ENCODE data around the gene STRIP2. TPM values are rescaled to one million over a fixed set of nuclear protein-coding genes. Genes with fewer than 3 reads are reported as not detected.

The STRIP2 gene
- total RNA-seq, 1 experiment from 2014 or later: 10.8 TPM

DNA sequence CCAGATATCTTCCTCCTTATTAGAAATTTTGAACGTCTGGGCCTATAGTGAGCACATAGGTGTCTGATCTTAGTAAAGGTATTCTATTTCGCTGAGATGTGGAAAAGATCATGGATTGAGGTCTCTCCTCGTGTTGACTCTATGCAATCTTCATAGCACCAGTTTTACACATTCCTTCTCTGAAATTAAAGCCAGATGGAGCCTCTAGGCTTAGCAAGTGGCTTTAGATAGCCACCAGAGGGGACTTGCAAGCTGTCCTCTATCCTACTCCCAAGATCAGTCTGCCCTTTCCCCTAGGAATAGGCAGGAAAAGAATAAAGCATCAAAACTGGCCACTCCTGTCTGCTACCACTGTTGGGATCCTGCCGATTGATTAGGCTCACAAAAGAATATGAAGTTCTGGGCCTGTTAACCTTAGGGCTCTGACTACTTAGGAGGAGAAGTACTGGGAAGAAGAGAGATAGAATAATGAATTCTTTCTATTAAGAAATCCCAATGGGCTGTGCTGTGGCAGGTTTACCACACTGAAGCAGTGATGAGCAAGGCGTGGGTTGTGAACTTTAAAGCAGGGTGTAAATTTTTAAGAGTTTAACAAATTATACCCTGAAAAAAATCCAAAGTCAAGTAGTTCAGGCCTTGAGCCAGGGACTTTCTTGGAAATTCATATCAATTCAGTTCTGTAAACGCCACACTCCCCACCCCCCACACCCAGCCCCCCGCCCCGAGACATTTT lies 2.2 kb upstream of the STRIP2 start:
- Histone ChIP-seq H3K9me3 (ENCODE audit: control insufficient read depth in 1 of 2, insufficient read depth in 1 of 2, low read depth in 1 of 2, low read length in 2 of 2) (no peaks in the 10 kb centered on the region), H3K9ac (ENCODE audit: low read length) (no peak overlapping the region), H3K4me2 (ENCODE audit: low read length) (no peak overlapping the region), H3K4me1 (ENCODE audit: control insufficient read depth in 1 of 2, insufficient read depth in 2 of 2, low read length in 2 of 2) (peaks cover 3 to 19% of the 10 kb centered on the region in 2 experiments; a peak in 2 of 4 replicates), H2AFZ (ENCODE audit: low read depth, low read length, poor library complexity, severe bottlenecking) (no peak overlapping the region), H3K36me3 (ENCODE audit: control insufficient read depth in 1 of 2, insufficient read depth in 2 of 2, low read length in 2 of 2) (no peaks in the 10 kb centered on the region), H3K4me3 (replicated peaks in 1 of 2; ENCODE audit: low read depth in 1 of 2, low read length in 2 of 2) (no peak overlapping the region), H3K27me3 (ENCODE audit: insufficient read depth, low read length) (no peaks in the 10 kb centered on the region), H3K9me2 (ENCODE audit: insufficient read depth) (no peaks in the 10 kb centered on the region), H3K27ac (ENCODE audit: low read depth, low read length) (no peak overlapping the region), H4K20me1 (ENCODE audit: insufficient read depth) (no peaks in the 10 kb centered on the region), H3K79me2 (ENCODE audit: insufficient read depth, low read length) (peaks cover 4% of the 10 kb centered on the region; the same call in 1 of the 2 replicates)
- ATAC-seq (no peak), DNase-seq (ENCODE audit: low read depth, low spot score) (no peak)
- ChIA-PET POLR2A (no interaction called here), CTCF (no interaction called here), RAD21 (ENCODE audit: low non-redundant PET in 1 of 2, low total read pairs in 2 of 2, uncharacterized antibody in 2 of 2, unreplicated experiment in 2 of 2) (no interaction called here)
- BruUV-seq (replicated peaks): no TSS peak
- TF ChIP-seq FOSL1 (IDR thresholded peaks at IDR 0.05; ENCODE audit: low read depth) (no peak), MAX (IDR thresholded peaks at IDR 0.05) (no peak), SP1 (IDR thresholded peaks at IDR 0.05; ENCODE audit: low read depth) (no peak), ZBTB33 (IDR thresholded peaks at IDR 0.05; ENCODE audit: extremely low read depth, insufficient replicate concordance, low read length) (no peak), POLR2AphosphoS5 (IDR thresholded peaks at IDR 0.05; ENCODE audit: low read depth, low read length) (no peak), CBX3 (IDR thresholded peaks at IDR 0.05; ENCODE audit: low read depth) (no peak), YY1 (IDR thresholded peaks at IDR 0.05; ENCODE audit: extremely low read depth, insufficient replicate concordance, low read depth, low read length) (no peak), ELF1 (IDR thresholded peaks at IDR 0.05; ENCODE audit: borderline replicate concordance, low read depth) (no peak), JUND (IDR thresholded peaks at IDR 0.05) (no peak), EGR1 (IDR thresholded peaks at IDR 0.05; ENCODE audit: low read depth) (no peak), ZNF274 (IDR thresholded peaks at IDR 0.05; ENCODE audit: low read depth, low read length) (no peak), SIN3A (IDR thresholded peaks at IDR 0.05; ENCODE audit: low read depth) (no peak), POLR2A (IDR thresholded peaks at IDR 0.05; ENCODE audit: borderline replicate concordance, extremely low read depth, insufficient read depth, insufficient read length) (no peak), SRF (IDR thresholded peaks at IDR 0.05; ENCODE audit: low read depth) (no peak), EZH2phosphoT487 (IDR thresholded peaks at IDR 0.05; ENCODE audit: borderline replicate concordance) (no peak), ZFX (IDR thresholded peaks at IDR 0.05) (no peak), RAD21 (IDR thresholded peaks at IDR 0.05; ENCODE audit: low read depth) (no peak)
- TF ChIP-seq, protein P1, sequence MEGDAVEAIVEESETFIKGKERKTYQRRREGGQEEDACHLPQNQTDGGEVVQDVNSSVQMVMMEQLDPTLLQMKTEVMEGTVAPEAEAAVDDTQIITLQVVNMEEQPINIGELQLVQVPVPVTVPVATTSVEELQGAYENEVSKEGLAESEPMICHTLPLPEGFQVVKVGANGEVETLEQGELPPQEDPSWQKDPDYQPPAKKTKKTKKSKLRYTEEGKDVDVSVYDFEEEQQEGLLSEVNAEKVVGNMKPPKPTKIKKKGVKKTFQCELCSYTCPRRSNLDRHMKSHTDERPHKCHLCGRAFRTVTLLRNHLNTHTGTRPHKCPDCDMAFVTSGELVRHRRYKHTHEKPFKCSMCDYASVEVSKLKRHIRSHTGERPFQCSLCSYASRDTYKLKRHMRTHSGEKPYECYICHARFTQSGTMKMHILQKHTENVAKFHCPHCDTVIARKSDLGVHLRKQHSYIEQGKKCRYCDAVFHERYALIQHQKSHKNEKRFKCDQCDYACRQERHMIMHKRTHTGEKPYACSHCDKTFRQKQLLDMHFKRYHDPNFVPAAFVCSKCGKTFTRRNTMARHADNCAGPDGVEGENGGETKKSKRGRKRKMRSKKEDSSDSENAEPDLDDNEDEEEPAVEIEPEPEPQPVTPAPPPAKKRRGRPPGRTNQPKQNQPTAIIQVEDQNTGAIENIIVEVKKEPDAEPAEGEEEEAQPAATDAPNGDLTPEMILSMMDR (IDR thresholded peaks at IDR 0.05 in 2 of 3, conservative IDR thresholded peaks at IDR 0.05 in 1 of 3; ENCODE audit: borderline replicate concordance in 1 of 3, insufficient read depth in 1 of 3, low read depth in 2 of 3, low read length in 2 of 3): no peak
- TF ChIP-seq, protein P2, sequence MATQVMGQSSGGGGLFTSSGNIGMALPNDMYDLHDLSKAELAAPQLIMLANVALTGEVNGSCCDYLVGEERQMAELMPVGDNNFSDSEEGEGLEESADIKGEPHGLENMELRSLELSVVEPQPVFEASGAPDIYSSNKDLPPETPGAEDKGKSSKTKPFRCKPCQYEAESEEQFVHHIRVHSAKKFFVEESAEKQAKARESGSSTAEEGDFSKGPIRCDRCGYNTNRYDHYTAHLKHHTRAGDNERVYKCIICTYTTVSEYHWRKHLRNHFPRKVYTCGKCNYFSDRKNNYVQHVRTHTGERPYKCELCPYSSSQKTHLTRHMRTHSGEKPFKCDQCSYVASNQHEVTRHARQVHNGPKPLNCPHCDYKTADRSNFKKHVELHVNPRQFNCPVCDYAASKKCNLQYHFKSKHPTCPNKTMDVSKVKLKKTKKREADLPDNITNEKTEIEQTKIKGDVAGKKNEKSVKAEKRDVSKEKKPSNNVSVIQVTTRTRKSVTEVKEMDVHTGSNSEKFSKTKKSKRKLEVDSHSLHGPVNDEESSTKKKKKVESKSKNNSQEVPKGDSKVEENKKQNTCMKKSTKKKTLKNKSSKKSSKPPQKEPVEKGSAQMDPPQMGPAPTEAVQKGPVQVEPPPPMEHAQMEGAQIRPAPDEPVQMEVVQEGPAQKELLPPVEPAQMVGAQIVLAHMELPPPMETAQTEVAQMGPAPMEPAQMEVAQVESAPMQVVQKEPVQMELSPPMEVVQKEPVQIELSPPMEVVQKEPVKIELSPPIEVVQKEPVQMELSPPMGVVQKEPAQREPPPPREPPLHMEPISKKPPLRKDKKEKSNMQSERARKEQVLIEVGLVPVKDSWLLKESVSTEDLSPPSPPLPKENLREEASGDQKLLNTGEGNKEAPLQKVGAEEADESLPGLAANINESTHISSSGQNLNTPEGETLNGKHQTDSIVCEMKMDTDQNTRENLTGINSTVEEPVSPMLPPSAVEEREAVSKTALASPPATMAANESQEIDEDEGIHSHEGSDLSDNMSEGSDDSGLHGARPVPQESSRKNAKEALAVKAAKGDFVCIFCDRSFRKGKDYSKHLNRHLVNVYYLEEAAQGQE (IDR thresholded peaks at IDR 0.05; ENCODE audit: low read depth): no peak
- TF ChIP-seq, protein P3, sequence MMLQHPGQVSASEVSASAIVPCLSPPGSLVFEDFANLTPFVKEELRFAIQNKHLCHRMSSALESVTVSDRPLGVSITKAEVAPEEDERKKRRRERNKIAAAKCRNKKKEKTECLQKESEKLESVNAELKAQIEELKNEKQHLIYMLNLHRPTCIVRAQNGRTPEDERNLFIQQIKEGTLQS (IDR thresholded peaks at IDR 0.05): no peak
- intact Hi-C loops (cut with micrococcal nuclease): no loop called here
